ENCODE data around the gene DENND5B. TPM values are rescaled to one million over a fixed set of nuclear protein-coding genes. Genes with fewer than 3 reads are reported as not detected.

Gene DENND5B
- total RNA-seq, 1 donor = 18.8 TPM

DNA sequence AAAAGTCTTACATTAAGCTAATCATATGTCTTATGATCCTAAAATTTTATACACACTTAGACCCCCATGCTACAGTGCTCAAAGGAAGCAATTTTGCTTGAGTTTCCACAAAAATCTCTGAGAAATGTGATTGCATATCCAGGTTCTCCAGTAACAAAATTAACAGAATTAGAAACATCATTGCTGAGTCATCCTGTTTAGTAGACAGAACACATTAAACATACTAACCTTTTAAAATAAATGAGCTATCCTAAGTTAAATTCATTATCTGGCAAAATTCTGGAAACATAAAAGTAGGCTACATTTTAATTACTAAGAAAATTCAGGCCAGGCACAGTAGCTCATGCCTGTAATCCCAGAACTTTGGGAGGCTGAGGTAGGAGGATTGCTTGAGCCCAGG, 94.7 kb downstream of the DENND5B start:
- TF ChIP-seq, protein P1, sequence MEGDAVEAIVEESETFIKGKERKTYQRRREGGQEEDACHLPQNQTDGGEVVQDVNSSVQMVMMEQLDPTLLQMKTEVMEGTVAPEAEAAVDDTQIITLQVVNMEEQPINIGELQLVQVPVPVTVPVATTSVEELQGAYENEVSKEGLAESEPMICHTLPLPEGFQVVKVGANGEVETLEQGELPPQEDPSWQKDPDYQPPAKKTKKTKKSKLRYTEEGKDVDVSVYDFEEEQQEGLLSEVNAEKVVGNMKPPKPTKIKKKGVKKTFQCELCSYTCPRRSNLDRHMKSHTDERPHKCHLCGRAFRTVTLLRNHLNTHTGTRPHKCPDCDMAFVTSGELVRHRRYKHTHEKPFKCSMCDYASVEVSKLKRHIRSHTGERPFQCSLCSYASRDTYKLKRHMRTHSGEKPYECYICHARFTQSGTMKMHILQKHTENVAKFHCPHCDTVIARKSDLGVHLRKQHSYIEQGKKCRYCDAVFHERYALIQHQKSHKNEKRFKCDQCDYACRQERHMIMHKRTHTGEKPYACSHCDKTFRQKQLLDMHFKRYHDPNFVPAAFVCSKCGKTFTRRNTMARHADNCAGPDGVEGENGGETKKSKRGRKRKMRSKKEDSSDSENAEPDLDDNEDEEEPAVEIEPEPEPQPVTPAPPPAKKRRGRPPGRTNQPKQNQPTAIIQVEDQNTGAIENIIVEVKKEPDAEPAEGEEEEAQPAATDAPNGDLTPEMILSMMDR (IDR thresholded peaks at IDR 0.05; ENCODE audit: extremely low read depth, low read depth, low read length) = no peak
- no peak overlapping the region for H3K4me3 ChIP-seq (ENCODE audit: insufficient read depth, low read length)
- no peak for DNase-seq (ENCODE audit: insufficient read length, low spot score, missing footprints)
- peaks cover 10% of the 10 kb centered on the region for H3K79me2 ChIP-seq (ENCODE audit: insufficient read depth, low read length)
- H3K4me2 ChIP-seq (ENCODE audit: insufficient read depth, low read length) = no peak overlapping the region
- H3K36me3 ChIP-seq (ENCODE audit: insufficient read depth, low read length) = no peaks in the 10 kb centered on the region
- H4K20me1 ChIP-seq (ENCODE audit: insufficient read depth, low read length) = no peaks in the 10 kb centered on the region
- H3K9me3 ChIP-seq (ENCODE audit: low read depth, low read length) = no peaks in the 10 kb centered on the region
- H3K27me3 ChIP-seq (ENCODE audit: insufficient read depth, low read length) = no peaks in the 10 kb centered on the region
- H3K27ac ChIP-seq (ENCODE audit: low read depth, low read length) = no peak overlapping the region
- peaks cover 18% of the 10 kb centered on the region for H3K4me1 ChIP-seq (ENCODE audit: insufficient read depth, low read length)
- H2AFZ ChIP-seq (ENCODE audit: low read length) = no peak overlapping the region

DNA sequence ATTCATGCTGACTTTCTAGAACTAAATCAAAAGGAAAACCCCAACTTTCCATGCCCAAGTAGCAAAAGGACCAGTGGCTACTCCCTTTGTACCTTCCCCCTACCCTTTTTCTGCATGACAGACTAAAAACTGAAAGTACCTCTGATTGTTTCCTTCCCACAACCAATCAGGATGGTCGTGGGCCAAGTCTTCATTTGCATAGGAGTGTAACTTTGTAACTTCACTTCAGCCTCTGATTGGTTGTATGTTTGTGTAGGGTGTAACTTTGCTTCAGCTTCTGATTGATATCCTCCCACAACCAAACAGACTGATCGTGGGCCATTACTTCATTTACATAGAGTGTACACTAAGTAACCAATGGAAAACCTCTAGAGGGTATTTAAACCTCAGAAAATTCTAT, 96.5 kb downstream of the DENND5B start:
- no peaks in the 10 kb centered on the region for H3K9me3 ChIP-seq (ENCODE audit: low read depth, low read length)
- DNase-seq (ENCODE audit: insufficient read length, low spot score, missing footprints) = no peak
- peaks cover 20% of the 10 kb centered on the region for H3K4me1 ChIP-seq (ENCODE audit: insufficient read depth, low read length)
- no peaks in the 10 kb centered on the region for H3K27me3 ChIP-seq (ENCODE audit: insufficient read depth, low read length)
- H3K36me3 ChIP-seq (ENCODE audit: insufficient read depth, low read length) = no peaks in the 10 kb centered on the region
- no peak overlapping the region for H2AFZ ChIP-seq (ENCODE audit: low read length)
- TF ChIP-seq, protein P1 (IDR thresholded peaks at IDR 0.05; ENCODE audit: extremely low read depth, low read depth, low read length) = no peak
- no peaks in the 10 kb centered on the region for H3K79me2 ChIP-seq (ENCODE audit: insufficient read depth, low read length)
- H4K20me1 ChIP-seq (ENCODE audit: insufficient read depth, low read length) = no peaks in the 10 kb centered on the region
- no peak overlapping the region for H3K4me2 ChIP-seq (ENCODE audit: insufficient read depth, low read length)
- no peak overlapping the region for H3K27ac ChIP-seq (ENCODE audit: low read depth, low read length)
- H3K4me3 ChIP-seq (ENCODE audit: insufficient read depth, low read length) = no peak overlapping the region

DNA sequence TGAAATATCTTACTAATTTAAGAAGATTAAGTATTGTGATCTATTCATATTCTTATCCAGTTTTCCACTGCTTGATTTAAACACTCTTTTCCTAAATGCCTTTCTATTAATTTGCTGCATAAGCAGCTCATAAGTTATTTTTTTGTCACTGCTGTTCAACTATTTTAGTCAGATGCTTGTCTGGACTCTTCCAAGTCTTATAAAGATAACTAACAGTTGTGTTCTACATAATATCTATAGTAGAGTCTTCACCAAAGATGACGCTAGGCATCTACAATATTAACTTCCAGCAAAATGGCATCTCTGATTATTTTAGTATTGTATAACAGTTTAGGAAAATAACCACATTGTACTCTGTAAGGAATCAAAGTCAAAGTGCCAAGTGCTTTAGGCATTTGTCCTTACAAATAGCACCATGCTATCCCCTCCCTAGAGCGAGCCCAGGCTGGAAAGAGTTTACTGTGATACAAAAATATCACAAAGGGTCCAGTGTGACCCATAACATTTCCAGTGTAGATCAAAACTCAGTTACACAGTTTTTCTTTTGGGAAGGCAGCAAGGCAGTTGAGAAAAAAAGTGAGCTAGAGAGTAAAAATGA, 98.2 kb downstream of the DENND5B start:
- Histone ChIP-seq H4K20me1 (ENCODE audit: insufficient read depth, low read length) (no peaks in the 10 kb centered on the region), H3K36me3 (ENCODE audit: insufficient read depth, low read length) (no peaks in the 10 kb centered on the region), H3K4me1 (ENCODE audit: insufficient read depth, low read length) (peaks cover 16% of the 10 kb centered on the region), H3K9me3 (ENCODE audit: low read depth, low read length) (no peaks in the 10 kb centered on the region), H3K27me3 (ENCODE audit: insufficient read depth, low read length) (no peaks in the 10 kb centered on the region), H3K27ac (ENCODE audit: low read depth, low read length) (peak overlapping the region; percentile 21), H2AFZ (ENCODE audit: low read length) (no peak overlapping the region), H3K4me2 (ENCODE audit: insufficient read depth, low read length) (peak overlapping the region; percentile 50), H3K79me2 (ENCODE audit: insufficient read depth, low read length) (no peaks in the 10 kb centered on the region), H3K4me3 (ENCODE audit: insufficient read depth, low read length) (no peak overlapping the region)
- TF ChIP-seq, protein P1 (IDR thresholded peaks at IDR 0.05; ENCODE audit: extremely low read depth, low read depth, low read length) = no peak
- DNase-seq (ENCODE audit: insufficient read length, low spot score, missing footprints) = no peak

DNA sequence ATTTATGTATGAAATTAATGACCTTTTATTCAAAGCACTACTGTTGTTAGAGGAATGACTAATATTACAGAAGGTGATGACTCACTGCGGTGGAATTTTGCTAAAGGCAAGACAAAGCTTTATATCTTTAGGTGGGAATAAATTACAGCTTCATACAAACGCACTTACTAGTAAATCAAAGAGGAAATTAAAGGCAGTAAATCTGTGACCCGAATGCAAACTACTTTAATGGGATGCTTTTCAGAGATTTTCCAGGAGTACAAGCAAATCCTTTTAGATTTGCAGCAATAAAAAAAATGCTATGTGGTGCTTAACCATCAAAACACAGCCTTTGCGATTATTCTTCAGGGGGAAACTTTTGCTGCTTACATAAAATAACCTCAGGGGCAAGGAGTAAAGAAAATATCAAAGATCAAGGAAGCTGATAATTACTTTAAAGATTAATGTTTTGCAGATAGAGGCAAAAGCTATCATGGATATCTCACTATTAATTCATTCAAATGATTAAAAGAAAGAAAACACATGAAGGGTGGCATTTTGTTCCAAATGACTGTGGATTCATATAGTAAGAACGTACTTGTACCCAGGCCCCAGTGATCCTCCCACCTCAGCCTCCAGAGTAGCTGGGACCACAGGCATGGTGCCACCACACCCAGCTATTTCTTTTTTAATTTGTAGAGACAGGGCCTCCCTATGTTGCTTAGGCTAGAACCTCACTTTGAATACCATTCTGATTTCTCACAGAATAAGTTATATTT, 98.9 kb downstream of the DENND5B start:
- DNase-seq (ENCODE audit: insufficient read length, low spot score, missing footprints) = no peak
- no peaks in the 10 kb centered on the region for H3K27me3 ChIP-seq (ENCODE audit: insufficient read depth, low read length)
- H2AFZ ChIP-seq (ENCODE audit: low read length) = no peak overlapping the region
- H3K4me1 ChIP-seq (ENCODE audit: insufficient read depth, low read length) = peaks cover 16% of the 10 kb centered on the region
- no peaks in the 10 kb centered on the region for H3K36me3 ChIP-seq (ENCODE audit: insufficient read depth, low read length)
- H3K79me2 ChIP-seq (ENCODE audit: insufficient read depth, low read length) = no peaks in the 10 kb centered on the region
- peak overlapping the region; percentile 50 for H3K4me2 ChIP-seq (ENCODE audit: insufficient read depth, low read length)
- peak overlapping the region; percentile 21 for H3K27ac ChIP-seq (ENCODE audit: low read depth, low read length)
- no peak overlapping the region for H3K4me3 ChIP-seq (ENCODE audit: insufficient read depth, low read length)
- H4K20me1 ChIP-seq (ENCODE audit: insufficient read depth, low read length) = no peaks in the 10 kb centered on the region
- no peaks in the 10 kb centered on the region for H3K9me3 ChIP-seq (ENCODE audit: low read depth, low read length)
- TF ChIP-seq, protein P1 (IDR thresholded peaks at IDR 0.05; ENCODE audit: extremely low read depth, low read depth, low read length) = no peak
